HEK293 (cell line): ENCODE data around the gene ZNF79.
A peak's percentile ranks its signal among the peaks of the same experiment; 100 is the strongest.

Source experiments
- BCL11A ChIP-seq: fragments of 450-650 bp; formaldehyde crosslinking; IDR thresholded peaks from 2 replicates; pipeline ENCODE4 v1.5.1; 2016; ENCODE audit warnings: low read depth, missing biosample characterization, missing genetic modification characterization
- EGR2 ChIP-seq: fragments of 450-650 bp; formaldehyde crosslinking; IDR thresholded peaks from 2 replicates; pipeline ENCODE4 v1.5.1; 2016; ENCODE audit warnings: low read depth, missing biosample characterization, missing genetic modification characterization
- KLF1 ChIP-seq: fragments of 450-650 bp; formaldehyde crosslinking; IDR thresholded peaks from 2 replicates; pipeline ENCODE4 v1.5.1; 2016; ENCODE audit warnings: missing biosample characterization, missing genetic modification characterization
- KLF9 ChIP-seq: fragments of 450-650 bp; formaldehyde crosslinking; IDR thresholded peaks from 2 replicates; pipeline ENCODE4 v1.5.1; 2016; ENCODE audit warnings: missing biosample characterization, missing genetic modification characterization, low read depth
- SP3 ChIP-seq: fragments of 450-650 bp; formaldehyde crosslinking; IDR thresholded peaks from 2 replicates; pipeline ENCODE4 v1.5.1; 2016; ENCODE audit warnings: missing biosample characterization, missing genetic modification characterization
- YY2 ChIP-seq: fragments of 450-650 bp; formaldehyde crosslinking; IDR thresholded peaks from 2 replicates; pipeline ENCODE4 v1.5.1; 2016; ENCODE audit warnings: missing biosample characterization, missing genetic modification characterization
- ZBTB1 ChIP-seq: fragments of 450-650 bp; formaldehyde crosslinking; IDR thresholded peaks from 2 replicates; pipeline ENCODE4 v1.5.1; 2016; ENCODE audit warnings: missing biosample characterization, missing genetic modification characterization
- ZFP69B ChIP-seq: fragments of 450-650 bp; formaldehyde crosslinking; IDR thresholded peaks from 2 replicates; pipeline ENCODE4 v1.5.1; 2016; ENCODE audit warnings: missing biosample characterization, missing genetic modification characterization
- ZNF114 ChIP-seq: fragments of 450-650 bp; formaldehyde crosslinking; IDR thresholded peaks from 2 replicates; pipeline ENCODE4 v1.5.0; 2017; ENCODE audit warnings: missing biosample characterization, missing genetic modification characterization
- ZNF133 ChIP-seq: fragments of 450-650 bp; formaldehyde crosslinking; IDR thresholded peaks from 2 replicates; pipeline ENCODE4 v1.5.1; 2016; ENCODE audit warnings: missing biosample characterization, missing genetic modification characterization
- ZNF138 ChIP-seq: fragments of 450-650 bp; formaldehyde crosslinking; IDR thresholded peaks from 2 replicates; pipeline ENCODE4 v1.5.1; 2016; ENCODE audit warnings: missing biosample characterization, missing genetic modification characterization, borderline replicate concordance
- ZNF184 ChIP-seq: fragments of 450-650 bp; IDR thresholded peaks from 2 replicates; pipeline ENCODE4 v1.5.1; 2018; ENCODE audit warnings: missing biosample characterization, mild to moderate bottlenecking, missing genetic modification characterization
- ZNF221 ChIP-seq: fragments of 450-650 bp; formaldehyde crosslinking; IDR thresholded peaks from 2 replicates; pipeline ENCODE4 v1.5.1; 2017; ENCODE audit warnings: missing biosample characterization, missing genetic modification characterization, borderline replicate concordance
- ZNF404 ChIP-seq: fragments of 450-650 bp; formaldehyde crosslinking; IDR thresholded peaks from 2 replicates; pipeline ENCODE4 v1.5.1; 2017; ENCODE audit warnings: missing biosample characterization, missing genetic modification characterization
- ZNF548 ChIP-seq: fragments of 450-650 bp; formaldehyde crosslinking; IDR thresholded peaks from 2 replicates; pipeline ENCODE4 v1.5.1; 2016; ENCODE audit warnings: missing biosample characterization, missing genetic modification characterization
- ZNF600 ChIP-seq: fragments of 450-650 bp; formaldehyde crosslinking; IDR thresholded peaks from 2 replicates; pipeline ENCODE4 v1.5.1; 2016; ENCODE audit warnings: missing biosample characterization, missing genetic modification characterization
- ZNF701 ChIP-seq: fragments of 450-650 bp; formaldehyde crosslinking; IDR thresholded peaks from 2 replicates; pipeline ENCODE4 v1.5.1; 2016; ENCODE audit warnings: missing biosample characterization, missing genetic modification characterization
- ZNF777 ChIP-seq: fragments of 450-650 bp; formaldehyde crosslinking; IDR thresholded peaks from 2 replicates; pipeline ENCODE4 v1.5.1; 2017; ENCODE audit warnings: missing biosample characterization, missing genetic modification characterization, borderline replicate concordance
- ZNF792 ChIP-seq: fragments of 450-650 bp; formaldehyde crosslinking; IDR thresholded peaks from 2 replicates; pipeline ENCODE4 v1.5.1; 2016; ENCODE audit warnings: missing biosample characterization, missing genetic modification characterization
- ZNF830 ChIP-seq: fragments of 450-650 bp; IDR thresholded peaks from 2 replicates; pipeline ENCODE4 v1.5.0; 2018; ENCODE audit warnings: missing biosample characterization, missing genetic modification characterization, low read depth, mild to moderate bottlenecking, moderate library complexity
- ZNF843 ChIP-seq: fragments of 450-650 bp; formaldehyde crosslinking; IDR thresholded peaks from 2 replicates; pipeline ENCODE4 v1.5.1; 2016; ENCODE audit warnings: missing biosample characterization, missing genetic modification characterization
- TF ChIP-seq, protein P1 (sequence below): fragments of 450-650 bp; formaldehyde crosslinking; IDR thresholded peaks from 2 replicates; pipeline ENCODE4 v1.5.1; 2016; ENCODE audit warnings: missing biosample characterization, missing genetic modification characterization
- TF ChIP-seq, protein P2 (sequence below): fragments of 450-650 bp; formaldehyde crosslinking; conservative IDR thresholded peaks from 2 replicates; pipeline ENCODE4 v1.5.1; 2016; ENCODE audit warnings: low read depth, missing biosample characterization, missing genetic modification characterization
- TF ChIP-seq, protein P3 (sequence below): fragments of 450-650 bp; IDR thresholded peaks from 2 replicates; pipeline ENCODE4 v1.5.1; 2018; ENCODE audit warnings: missing biosample characterization, mild to moderate bottlenecking, missing genetic modification characterization
- TF ChIP-seq, protein P4 (sequence below): fragments of 450-650 bp; formaldehyde crosslinking; IDR thresholded peaks from 2 replicates; pipeline ENCODE4 v1.5.1; 2016; ENCODE audit warnings: missing biosample characterization, missing genetic modification characterization
- TF ChIP-seq, protein P5 (sequence below): IDR thresholded peaks from 2 replicates; pipeline ENCODE4 v1.6.1; 2011; ENCODE audit warnings: mild to moderate bottlenecking, low read depth, low read length, borderline replicate concordance
- TF ChIP-seq, protein P6 (sequence below): fragments of 450-650 bp; formaldehyde crosslinking; IDR thresholded peaks from 2 replicates; pipeline ENCODE4 v1.5.1; 2016; ENCODE audit warnings: missing biosample characterization, missing genetic modification characterization

The ZNF79 gene

DNA sequence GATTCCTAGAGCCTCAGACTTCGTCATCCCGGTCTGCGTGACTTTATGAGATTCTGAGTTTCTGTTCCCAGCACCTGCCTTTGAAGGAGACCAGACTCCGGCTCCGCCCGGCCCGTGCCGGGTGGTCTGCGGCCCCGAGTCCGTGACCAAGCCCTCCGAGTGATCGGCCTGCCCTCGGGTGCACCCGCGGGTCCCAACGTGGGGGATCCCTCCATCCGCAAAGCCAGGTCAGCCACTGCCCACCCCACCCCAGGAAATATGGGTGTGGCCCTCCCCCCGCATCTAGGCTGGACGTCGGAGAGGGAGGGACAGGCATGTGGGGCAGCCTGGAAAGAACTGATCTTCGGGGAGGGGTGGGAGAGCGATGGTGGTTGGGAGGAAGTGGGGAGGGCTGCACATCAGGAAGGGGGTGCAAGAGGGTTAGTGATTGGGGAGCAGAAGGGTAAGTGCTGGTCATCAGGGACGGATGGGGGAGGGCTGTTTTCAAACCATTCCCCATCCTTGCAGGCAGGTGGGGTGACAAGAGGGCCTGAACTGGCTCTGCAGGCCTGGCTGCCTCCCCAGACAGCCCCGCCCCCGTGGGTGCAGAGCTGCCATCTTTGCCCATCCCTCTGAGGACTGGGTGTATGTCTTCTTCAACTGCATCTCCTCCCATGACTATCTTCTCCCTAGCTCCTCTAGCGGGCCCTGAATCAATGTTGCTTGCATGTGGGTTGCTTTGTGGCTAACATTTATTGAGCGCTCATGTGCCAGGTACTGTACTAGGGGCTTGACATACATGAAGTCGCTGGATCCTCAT lies 27.9 kb downstream of the ZNF79 start (continued):
- TF ChIP-seq, protein P1, sequence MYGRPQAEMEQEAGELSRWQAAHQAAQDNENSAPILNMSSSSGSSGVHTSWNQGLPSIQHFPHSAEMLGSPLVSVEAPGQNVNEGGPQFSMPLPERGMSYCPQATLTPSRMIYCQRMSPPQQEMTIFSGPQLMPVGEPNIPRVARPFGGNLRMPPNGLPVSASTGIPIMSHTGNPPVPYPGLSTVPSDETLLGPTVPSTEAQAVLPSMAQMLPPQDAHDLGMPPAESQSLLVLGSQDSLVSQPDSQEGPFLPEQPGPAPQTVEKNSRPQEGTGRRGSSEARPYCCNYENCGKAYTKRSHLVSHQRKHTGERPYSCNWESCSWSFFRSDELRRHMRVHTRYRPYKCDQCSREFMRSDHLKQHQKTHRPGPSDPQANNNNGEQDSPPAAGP (tag by site-specific recombination), result peak; percentile 51
- TF ChIP-seq EGR2 (tag by site-specific recombination), result no peak
- no peak for TF ChIP-seq ZNF830
- peak; percentile 75 for TF ChIP-seq KLF1
- no peak for TF ChIP-seq ZNF138 (tag by site-specific recombination)
- no peak for TF ChIP-seq ZBTB1
- TF ChIP-seq YY2, result peak; percentile 66
- TF ChIP-seq, protein P2, sequence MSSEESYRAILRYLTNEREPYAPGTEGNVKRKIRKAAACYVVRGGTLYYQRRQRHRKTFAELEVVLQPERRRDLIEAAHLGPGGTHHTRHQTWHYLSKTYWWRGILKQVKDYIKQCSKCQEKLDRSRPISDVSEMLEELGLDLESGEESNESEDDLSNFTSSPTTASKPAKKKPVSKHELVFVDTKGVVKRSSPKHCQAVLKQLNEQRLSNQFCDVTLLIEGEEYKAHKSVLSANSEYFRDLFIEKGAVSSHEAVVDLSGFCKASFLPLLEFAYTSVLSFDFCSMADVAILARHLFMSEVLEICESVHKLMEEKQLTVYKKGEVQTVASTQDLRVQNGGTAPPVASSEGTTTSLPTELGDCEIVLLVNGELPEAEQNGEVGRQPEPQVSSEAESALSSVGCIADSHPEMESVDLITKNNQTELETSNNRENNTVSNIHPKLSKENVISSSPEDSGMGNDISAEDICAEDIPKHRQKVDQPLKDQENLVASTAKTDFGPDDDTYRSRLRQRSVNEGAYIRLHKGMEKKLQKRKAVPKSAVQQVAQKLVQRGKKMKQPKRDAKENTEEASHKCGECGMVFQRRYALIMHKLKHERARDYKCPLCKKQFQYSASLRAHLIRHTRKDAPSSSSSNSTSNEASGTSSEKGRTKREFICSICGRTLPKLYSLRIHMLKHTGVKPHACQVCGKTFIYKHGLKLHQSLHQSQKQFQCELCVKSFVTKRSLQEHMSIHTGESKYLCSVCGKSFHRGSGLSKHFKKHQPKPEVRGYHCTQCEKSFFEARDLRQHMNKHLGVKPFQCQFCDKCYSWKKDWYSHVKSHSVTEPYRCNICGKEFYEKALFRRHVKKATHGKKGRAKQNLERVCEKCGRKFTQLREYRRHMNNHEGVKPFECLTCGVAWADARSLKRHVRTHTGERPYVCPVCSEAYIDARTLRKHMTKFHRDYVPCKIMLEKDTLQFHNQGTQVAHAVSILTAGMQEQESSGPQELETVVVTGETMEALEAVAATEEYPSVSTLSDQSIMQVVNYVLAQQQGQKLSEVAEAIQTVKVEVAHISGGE (tag by site-specific recombination), result no peak
- TF ChIP-seq SP3 (tag by site-specific recombination), result peak; percentile 87
- TF ChIP-seq, protein P3, sequence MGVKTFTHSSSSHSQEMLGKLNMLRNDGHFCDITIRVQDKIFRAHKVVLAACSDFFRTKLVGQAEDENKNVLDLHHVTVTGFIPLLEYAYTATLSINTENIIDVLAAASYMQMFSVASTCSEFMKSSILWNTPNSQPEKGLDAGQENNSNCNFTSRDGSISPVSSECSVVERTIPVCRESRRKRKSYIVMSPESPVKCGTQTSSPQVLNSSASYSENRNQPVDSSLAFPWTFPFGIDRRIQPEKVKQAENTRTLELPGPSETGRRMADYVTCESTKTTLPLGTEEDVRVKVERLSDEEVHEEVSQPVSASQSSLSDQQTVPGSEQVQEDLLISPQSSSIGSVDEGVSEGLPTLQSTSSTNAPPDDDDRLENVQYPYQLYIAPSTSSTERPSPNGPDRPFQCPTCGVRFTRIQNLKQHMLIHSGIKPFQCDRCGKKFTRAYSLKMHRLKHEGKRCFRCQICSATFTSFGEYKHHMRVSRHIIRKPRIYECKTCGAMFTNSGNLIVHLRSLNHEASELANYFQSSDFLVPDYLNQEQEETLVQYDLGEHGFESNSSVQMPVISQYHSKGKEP (tag by site-specific recombination), result no peak
- 0 out of 2 replicates have a peak, but pooled peaks have one; percentile 32 for TF ChIP-seq ZNF600 (tag by site-specific recombination)
- no peak for TF ChIP-seq ZNF701 (tag by site-specific recombination)
- TF ChIP-seq, protein P4, sequence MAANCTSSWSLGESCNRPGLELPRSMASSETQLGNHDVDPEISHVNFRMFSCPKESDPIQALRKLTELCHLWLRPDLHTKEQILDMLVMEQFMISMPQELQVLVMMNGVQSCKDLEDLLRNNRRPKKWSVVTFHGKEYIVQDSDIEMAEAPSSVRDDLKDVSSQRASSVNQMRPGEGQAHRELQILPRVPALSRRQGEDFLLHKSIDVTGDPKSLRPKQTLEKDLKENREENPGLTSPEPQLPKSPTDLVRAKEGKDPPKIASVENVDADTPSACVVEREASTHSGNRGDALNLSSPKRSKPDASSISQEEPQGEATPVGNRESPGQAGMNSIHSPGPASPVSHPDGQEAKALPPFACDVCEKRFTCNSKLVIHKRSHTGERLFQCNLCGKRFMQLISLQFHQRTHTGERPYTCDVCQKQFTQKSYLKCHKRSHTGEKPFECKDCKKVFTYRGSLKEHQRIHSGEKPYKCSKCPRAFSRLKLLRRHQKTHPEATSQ (tag by site-specific recombination), result 0 out of 2 replicates have a peak, but pooled peaks have one; percentile 28
- no peak for TF ChIP-seq ZNF114
- TF ChIP-seq, protein P5, sequence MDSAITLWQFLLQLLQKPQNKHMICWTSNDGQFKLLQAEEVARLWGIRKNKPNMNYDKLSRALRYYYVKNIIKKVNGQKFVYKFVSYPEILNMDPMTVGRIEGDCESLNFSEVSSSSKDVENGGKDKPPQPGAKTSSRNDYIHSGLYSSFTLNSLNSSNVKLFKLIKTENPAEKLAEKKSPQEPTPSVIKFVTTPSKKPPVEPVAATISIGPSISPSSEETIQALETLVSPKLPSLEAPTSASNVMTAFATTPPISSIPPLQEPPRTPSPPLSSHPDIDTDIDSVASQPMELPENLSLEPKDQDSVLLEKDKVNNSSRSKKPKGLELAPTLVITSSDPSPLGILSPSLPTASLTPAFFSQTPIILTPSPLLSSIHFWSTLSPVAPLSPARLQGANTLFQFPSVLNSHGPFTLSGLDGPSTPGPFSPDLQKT, result no peak
- 0 out of 2 replicates have a peak, but pooled peaks have one; percentile 22 for TF ChIP-seq ZNF777 (tag by site-specific recombination)
- TF ChIP-seq ZFP69B (tag by site-specific recombination), result 0 out of 2 replicates have a peak, but pooled peaks have one; percentile 22
- TF ChIP-seq BCL11A, result no peak
- peak; percentile 73 for TF ChIP-seq KLF9
- TF ChIP-seq ZNF548 (tag by site-specific recombination), result no peak
- TF ChIP-seq ZNF792 (tag by site-specific recombination), result no peak
- TF ChIP-seq, protein P6, sequence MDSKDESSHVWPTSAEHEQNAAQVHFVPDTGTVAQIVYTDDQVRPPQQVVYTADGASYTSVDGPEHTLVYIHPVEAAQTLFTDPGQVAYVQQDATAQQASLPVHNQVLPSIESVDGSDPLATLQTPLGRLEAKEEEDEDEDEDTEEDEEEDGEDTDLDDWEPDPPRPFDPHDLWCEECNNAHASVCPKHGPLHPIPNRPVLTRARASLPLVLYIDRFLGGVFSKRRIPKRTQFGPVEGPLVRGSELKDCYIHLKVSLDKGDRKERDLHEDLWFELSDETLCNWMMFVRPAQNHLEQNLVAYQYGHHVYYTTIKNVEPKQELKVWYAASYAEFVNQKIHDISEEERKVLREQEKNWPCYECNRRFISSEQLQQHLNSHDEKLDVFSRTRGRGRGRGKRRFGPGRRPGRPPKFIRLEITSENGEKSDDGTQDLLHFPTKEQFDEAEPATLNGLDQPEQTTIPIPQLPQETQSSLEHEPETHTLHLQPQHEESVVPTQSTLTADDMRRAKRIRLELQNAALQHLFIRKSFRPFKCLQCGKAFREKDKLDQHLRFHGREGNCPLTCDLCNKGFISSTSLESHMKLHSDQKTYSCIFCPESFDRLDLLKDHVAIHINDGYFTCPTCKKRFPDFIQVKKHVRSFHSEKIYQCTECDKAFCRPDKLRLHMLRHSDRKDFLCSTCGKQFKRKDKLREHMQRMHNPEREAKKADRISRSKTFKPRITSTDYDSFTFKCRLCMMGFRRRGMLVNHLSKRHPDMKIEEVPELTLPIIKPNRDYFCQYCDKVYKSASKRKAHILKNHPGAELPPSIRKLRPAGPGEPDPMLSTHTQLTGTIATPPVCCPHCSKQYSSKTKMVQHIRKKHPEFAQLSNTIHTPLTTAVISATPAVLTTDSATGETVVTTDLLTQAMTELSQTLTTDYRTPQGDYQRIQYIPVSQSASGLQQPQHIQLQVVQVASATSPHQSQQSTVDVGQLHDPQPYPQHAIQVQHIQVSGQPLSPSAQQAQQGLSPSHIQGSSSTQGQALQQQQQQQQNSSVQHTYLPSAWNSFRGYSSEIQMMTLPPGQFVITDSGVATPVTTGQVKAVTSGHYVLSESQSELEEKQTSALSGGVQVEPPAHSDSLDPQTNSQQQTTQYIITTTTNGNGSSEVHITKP (tag by site-specific recombination), result peak; percentile 67
- no peak for TF ChIP-seq ZNF221 (tag by site-specific recombination)
- 0 out of 2 replicates have a peak, but pooled peaks have one; percentile 25 for TF ChIP-seq ZNF843 (tag by site-specific recombination)
- TF ChIP-seq ZNF133 (tag by site-specific recombination), result no peak
- no peak for TF ChIP-seq ZNF184 (tag by site-specific recombination)
- TF ChIP-seq ZNF404 (tag by site-specific recombination), result no peak
